Skeletal muscle satellite cell (primary cell): ENCODE results near the gene CACNA1D.

ENCODE experiments used
- H3K27me3 ChIP-seq: 2 replicates; pipeline ENCODE4 v1.7.0; 2013; ENCODE audit warnings: low read length; ENCODE audit not compliant: control insufficient read depth, insufficient read depth
- H3K36me3 ChIP-seq: 2 replicates; pipeline ENCODE4 v1.7.0; 2013; ENCODE audit warnings: mild to moderate bottlenecking, control low read depth, low read length; ENCODE audit not compliant: insufficient read depth
- H3K4me1 ChIP-seq: 2 replicates; pipeline ENCODE4 v1.7.0; 2013; ENCODE audit warnings: low read length; ENCODE audit not compliant: control insufficient read depth, insufficient read depth
- H3K4me2 ChIP-seq: 2 replicates; pipeline ENCODE4 v1.7.0; 2013; ENCODE audit warnings: mild to moderate bottlenecking, low read length
- H3K4me3 ChIP-seq: 2 replicates; pipeline ENCODE4 v1.7.0; 2013; ENCODE audit warnings: low read length
- H3K9ac ChIP-seq: 2 replicates; pipeline ENCODE4 v1.7.0; 2013; ENCODE audit warnings: mild to moderate bottlenecking, low read depth, low read length, moderate library complexity
- H3K9me3 ChIP-seq: replicated peaks from 2 replicates; pipeline ENCODE4 v1.7.0; 2013; ENCODE audit warnings: mild to moderate bottlenecking, control low read depth, low read length

Gene CACNA1D

DNA sequence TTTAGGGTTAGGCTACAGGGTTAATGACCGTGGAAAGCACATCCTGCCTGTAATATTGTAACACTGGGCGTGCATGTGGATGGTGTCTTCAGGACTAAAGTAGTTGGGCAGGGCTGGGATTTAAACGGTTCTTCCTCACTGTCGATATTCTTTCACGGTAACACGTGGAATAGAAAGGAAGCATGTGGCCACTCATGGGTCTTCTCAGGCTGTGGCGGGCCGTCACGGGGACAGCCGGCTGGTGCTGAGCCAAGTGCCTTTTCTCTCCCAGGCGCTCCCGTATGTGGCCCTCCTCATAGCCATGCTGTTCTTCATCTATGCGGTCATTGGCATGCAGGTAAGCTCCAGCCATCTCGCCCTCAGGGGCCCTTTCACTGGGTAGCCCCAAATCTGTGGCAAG, 278.2 kb downstream of the CACNA1D start:
- H3K36me3 ChIP-seq = no peaks in the 10 kb centered on the region
- peaks cover 18% of the 10 kb centered on the region for H3K4me1 ChIP-seq
- no peaks in the 10 kb centered on the region for H3K9me3 ChIP-seq
- H3K4me2 ChIP-seq = no peak overlapping the region
- peaks cover 57% of the 10 kb centered on the region for H3K27me3 ChIP-seq
- H3K4me3 ChIP-seq = no peak overlapping the region
- no peak overlapping the region for H3K9ac ChIP-seq

- no peaks in the 10 kb centered on the region for H3K36me3 ChIP-seq
- no peak overlapping the region for H3K4me2 ChIP-seq
- peaks cover 57% of the 10 kb centered on the region for H3K27me3 ChIP-seq
- no peaks in the 10 kb centered on the region for H3K9me3 ChIP-seq
- H3K4me3 ChIP-seq = no peak overlapping the region
- peaks cover 18% of the 10 kb centered on the region for H3K4me1 ChIP-seq
- H3K9ac ChIP-seq = no peak overlapping the region
These were observed 278.6 kb downstream of the CACNA1D start for GRCh38 chr3:53773021-53773436.

GRCh38 chr3:53773611-53774368, 279.4 kb downstream of the CACNA1D start:
- H3K4me3 ChIP-seq = no peak overlapping the region
- no peak overlapping the region for H3K9ac ChIP-seq
- no peak overlapping the region for H3K4me2 ChIP-seq
- no peaks in the 10 kb centered on the region for H3K9me3 ChIP-seq
- H3K27me3 ChIP-seq = peaks cover 53% of the 10 kb centered on the region
- no peaks in the 10 kb centered on the region for H3K36me3 ChIP-seq
- H3K4me1 ChIP-seq = peaks cover 18% of the 10 kb centered on the region

DNA sequence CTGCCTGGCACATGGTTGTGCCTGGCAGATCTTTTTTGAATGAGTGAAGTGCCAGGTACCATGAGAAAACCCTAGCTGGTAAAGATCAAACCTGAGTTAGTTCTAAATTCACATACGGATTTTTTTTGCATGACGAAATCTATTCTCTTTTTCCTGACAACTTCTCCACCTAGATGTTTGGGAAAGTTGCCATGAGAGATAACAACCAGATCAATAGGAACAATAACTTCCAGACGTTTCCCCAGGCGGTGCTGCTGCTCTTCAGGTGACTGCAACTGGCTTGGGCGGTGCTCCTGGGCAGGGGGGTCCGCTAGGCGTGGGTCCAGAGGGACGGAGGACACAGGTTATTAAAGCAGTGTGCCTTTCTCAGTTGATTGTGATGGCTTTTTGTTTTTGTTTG, 280.0 kb downstream of the CACNA1D start:
- H3K27me3 ChIP-seq = peaks cover 46% of the 10 kb centered on the region
- H3K9ac ChIP-seq = no peak overlapping the region
- peaks cover 18% of the 10 kb centered on the region for H3K4me1 ChIP-seq
- H3K4me3 ChIP-seq = no peak overlapping the region
- no peak overlapping the region for H3K4me2 ChIP-seq
- H3K36me3 ChIP-seq = no peaks in the 10 kb centered on the region
- no peaks in the 10 kb centered on the region for H3K9me3 ChIP-seq

DNA sequence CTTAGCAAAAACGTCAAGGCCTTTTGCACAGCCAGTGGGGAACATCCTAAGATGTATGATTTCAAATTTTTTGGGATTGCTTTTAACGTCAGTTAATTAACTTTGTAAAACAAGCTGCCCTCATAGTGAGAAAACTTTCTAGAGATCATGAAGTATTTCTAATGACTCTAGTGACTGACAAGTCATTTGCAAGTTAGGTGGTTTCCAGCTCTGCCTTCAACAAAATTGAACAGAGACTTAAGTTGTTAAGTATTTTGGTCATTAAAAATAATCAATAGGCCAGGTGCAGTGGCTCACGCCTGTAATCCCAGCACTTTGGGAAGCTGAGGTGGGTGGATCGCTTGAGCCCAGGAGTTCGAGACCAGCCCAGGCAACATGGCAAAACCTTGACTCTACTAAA, 280.6 kb downstream of the CACNA1D start:
- no peak overlapping the region for H3K4me3 ChIP-seq
- peaks cover 18% of the 10 kb centered on the region for H3K4me1 ChIP-seq
- no peaks in the 10 kb centered on the region for H3K36me3 ChIP-seq

GRCh38 chr3:53775834-53776251, 281.4 kb downstream of the CACNA1D start:
- H3K9ac ChIP-seq = no peak overlapping the region

More for the DNA sequence above, 280.6 kb downstream of the CACNA1D start:
- H3K9me3 ChIP-seq = no peaks in the 10 kb centered on the region
- no peak overlapping the region for H3K4me2 ChIP-seq
- H3K27me3 ChIP-seq = peaks cover 40% of the 10 kb centered on the region
- no peak overlapping the region for H3K9ac ChIP-seq

GRCh38 chr3:53776494-53777101, 282.2 kb downstream of the CACNA1D start:
- Histone ChIP-seq H3K4me1 (peaks cover 18% of the 10 kb centered on the region), H3K27me3 (peaks cover 25% of the 10 kb centered on the region), H3K9ac (no peak overlapping the region), H3K36me3 (no peaks in the 10 kb centered on the region), H3K4me3 (no peak overlapping the region), H3K4me2 (no peak overlapping the region), H3K9me3 (no peaks in the 10 kb centered on the region)

More at GRCh38 chr3:53775834-53776251, 281.4 kb downstream of the CACNA1D start:
- Histone ChIP-seq H3K36me3 (no peaks in the 10 kb centered on the region), H3K27me3 (peaks cover 33% of the 10 kb centered on the region), H3K4me2 (no peak overlapping the region), H3K4me3 (no peak overlapping the region), H3K9me3 (no peaks in the 10 kb centered on the region), H3K4me1 (peaks cover 18% of the 10 kb centered on the region)

GRCh38 chr3:53777468-53777867, 283.1 kb downstream of the CACNA1D start:
- H3K9ac ChIP-seq = no peak overlapping the region
- H3K36me3 ChIP-seq = no peaks in the 10 kb centered on the region
- no peaks in the 10 kb centered on the region for H3K9me3 ChIP-seq
- no peak overlapping the region for H3K4me3 ChIP-seq
- peaks cover 16% of the 10 kb centered on the region for H3K27me3 ChIP-seq
- peaks cover 18% of the 10 kb centered on the region for H3K4me1 ChIP-seq
- no peak overlapping the region for H3K4me2 ChIP-seq

DNA sequence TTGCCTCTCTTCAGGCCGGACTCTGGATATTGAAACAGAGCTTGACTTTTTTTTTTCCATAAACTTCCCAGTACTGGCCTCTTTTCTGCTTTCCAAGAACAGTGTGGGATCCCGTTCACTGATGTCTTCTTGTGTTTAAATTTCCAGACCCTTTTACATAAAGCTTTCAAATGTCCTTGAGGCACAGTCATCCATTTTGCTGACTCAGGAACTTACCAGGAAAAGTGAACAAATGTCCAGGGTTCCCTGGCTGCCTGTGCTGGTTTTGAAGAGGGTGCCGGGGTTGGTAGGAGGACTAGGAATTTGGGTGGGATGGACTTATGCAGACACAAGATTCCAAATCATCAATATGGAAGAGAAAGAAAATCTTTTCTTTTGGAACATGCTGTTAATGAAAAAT, 283.7 kb downstream of the CACNA1D start:
- H3K4me2 ChIP-seq = no peak overlapping the region
- no peaks in the 10 kb centered on the region for H3K9me3 ChIP-seq
- H3K36me3 ChIP-seq = no peaks in the 10 kb centered on the region
- H3K4me3 ChIP-seq = no peak overlapping the region
- no peak overlapping the region for H3K9ac ChIP-seq
- H3K27me3 ChIP-seq = peaks cover 10% of the 10 kb centered on the region
- peaks cover 15% of the 10 kb centered on the region for H3K4me1 ChIP-seq

GRCh38 chr3:53780171-53780570, 285.8 kb downstream of the CACNA1D start:
- Histone ChIP-seq H3K36me3 (no peaks in the 10 kb centered on the region), H3K9ac (no peak overlapping the region), H3K27me3 (peaks cover 13% of the 10 kb centered on the region), H3K9me3 (no peaks in the 10 kb centered on the region), H3K4me3 (no peak overlapping the region), H3K4me1 (peaks cover 8% of the 10 kb centered on the region), H3K4me2 (no peak overlapping the region)

DNA sequence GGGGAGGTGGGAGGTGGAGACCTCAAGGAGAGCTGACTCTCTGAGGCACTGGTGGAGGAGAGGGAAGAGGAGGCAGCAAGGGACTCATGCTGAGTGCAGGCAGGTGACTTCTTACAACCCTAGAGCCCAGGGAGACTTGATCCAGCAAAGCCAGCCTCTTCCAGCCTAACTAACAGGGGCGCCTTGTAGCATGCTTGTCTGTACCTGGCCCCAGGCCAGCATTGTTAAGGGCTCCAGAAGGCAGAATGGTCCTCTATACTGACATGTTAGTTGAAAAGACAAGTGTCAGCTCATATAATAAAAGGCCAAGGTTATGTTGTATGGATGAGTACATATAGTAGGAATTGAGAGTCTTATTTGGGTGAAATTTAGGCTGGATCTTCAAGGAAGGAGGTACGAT, 286.4 kb downstream of the CACNA1D start:
- Histone ChIP-seq H3K4me1 (peaks cover 8% of the 10 kb centered on the region), H3K27me3 (peaks cover 15% of the 10 kb centered on the region), H3K9ac (no peak overlapping the region), H3K9me3 (no peaks in the 10 kb centered on the region), H3K4me3 (no peak overlapping the region), H3K36me3 (no peaks in the 10 kb centered on the region), H3K4me2 (no peak overlapping the region)

DNA sequence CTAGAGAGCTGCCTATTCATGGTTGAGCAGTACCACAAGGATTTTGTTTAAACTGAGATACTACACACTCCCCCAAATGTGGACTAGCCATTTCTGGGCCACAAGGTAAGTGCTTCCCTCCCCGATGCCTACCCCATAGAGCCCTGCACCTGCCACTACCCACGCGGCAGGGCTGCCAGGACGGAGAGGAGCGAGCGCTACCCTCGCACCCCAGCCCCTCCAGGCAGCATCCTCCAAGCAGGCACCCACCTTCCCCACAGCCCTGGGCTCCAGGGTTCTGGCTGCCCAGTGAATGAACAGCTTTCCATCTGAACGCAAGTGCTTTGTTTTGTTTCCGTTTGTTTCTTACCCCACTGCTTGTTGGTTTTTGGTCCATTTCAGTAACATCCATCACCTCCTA, 292.6 kb downstream of the CACNA1D start:
- H3K4me2 ChIP-seq = no peak overlapping the region
- no peak overlapping the region for H3K4me3 ChIP-seq
- peaks cover 32% of the 10 kb centered on the region for H3K27me3 ChIP-seq
- no peaks in the 10 kb centered on the region for H3K36me3 ChIP-seq
- no peaks in the 10 kb centered on the region for H3K4me1 ChIP-seq
- no peak overlapping the region for H3K9ac ChIP-seq
- H3K9me3 ChIP-seq = no peaks in the 10 kb centered on the region
